Neural crest cell (in vitro differentiated cells): ENCODE data around the gene SF3A1. TPM values are rescaled to one million over a fixed set of nuclear protein-coding genes. Genes with fewer than 3 reads are reported as not detected.

Experiments
- DNase-seq: peaks from one replicate; pipeline ENCODE4 v3.0.0; 2021; ENCODE audit warnings: low read depth, mixed read lengths, low spot score
- H3K27ac Mint-ChIP-seq: one replicate; pipeline ENCODE4 v1.8.0; 2021; ENCODE audit warnings: mild to moderate bottlenecking, mixed read lengths; ENCODE audit not compliant: unreplicated experiment
- H3K27me3 Mint-ChIP-seq: 2 replicates; pipeline ENCODE4 v1.8.0; 2021; ENCODE audit warnings: low read depth, mild to moderate bottlenecking, mixed read lengths
- H3K36me3 Mint-ChIP-seq: 2 replicates; pipeline ENCODE4 v1.8.0; 2021; ENCODE audit warnings: low read depth, mild to moderate bottlenecking, mixed read lengths
- H3K4me1 Mint-ChIP-seq: 2 replicates; pipeline ENCODE4 v1.8.0; 2021; ENCODE audit warnings: mixed read lengths
- H3K4me3 Mint-ChIP-seq: one replicate; pipeline ENCODE4 v1.8.0; 2021; ENCODE audit warnings: mild to moderate bottlenecking, mixed read lengths
- H3K9me3 Mint-ChIP-seq: 2 replicates; pipeline ENCODE4 v1.8.0; 2021; ENCODE audit warnings: mixed read lengths
- CTCF ChIP-seq: fragments of 200-600 bp; sonication (generic); conservative IDR thresholded peaks from 2 replicates; pipeline ENCODE4 v1.5.0; 2021; ENCODE audit warnings: antibody characterized with exemption, mild to moderate bottlenecking
- total RNA-seq: library from RNA; stranded (reverse); gene quantifications from 2 replicates; pipeline ENCODE4 v1.2.1, GENCODE V29; 2021

Gene SF3A1
- total RNA-seq, 1 donor from 2014 or later: 265 TPM

- H3K27me3 Mint-ChIP-seq: no peaks in the 10 kb centered on the region
- no peak overlapping the region for H3K4me3 Mint-ChIP-seq
- DNase-seq: no peak
- no peak overlapping the region for H3K27ac Mint-ChIP-seq
- H3K9me3 Mint-ChIP-seq: no peaks in the 10 kb centered on the region
- peaks cover 16% of the 10 kb centered on the region for H3K36me3 Mint-ChIP-seq
- H3K4me1 Mint-ChIP-seq: peaks cover 21% of the 10 kb centered on the region
- no peak for TF ChIP-seq CTCF
Measured at GRCh38 chr22:30336752-30337460, 19.8 kb downstream of the SF3A1 start.

- no peaks in the 10 kb centered on the region for H3K27me3 Mint-ChIP-seq
- H3K4me1 Mint-ChIP-seq: peaks cover 12% of the 10 kb centered on the region
- H3K36me3 Mint-ChIP-seq: peaks cover 17% of the 10 kb centered on the region
- no peaks in the 10 kb centered on the region for H3K9me3 Mint-ChIP-seq
- no peak for TF ChIP-seq CTCF
- H3K27ac Mint-ChIP-seq: no peak overlapping the region
- no peak overlapping the region for H3K4me3 Mint-ChIP-seq
- DNase-seq: no peak
Measured at GRCh38 chr22:30335236-30335635, 21.5 kb downstream of the SF3A1 start.

GRCh38 chr22:30334646-30335045 lies 22.0 kb downstream of the SF3A1 start:
- H3K27ac Mint-ChIP-seq: no peak overlapping the region
- no peaks in the 10 kb centered on the region for H3K27me3 Mint-ChIP-seq
- peaks cover 17% of the 10 kb centered on the region for H3K36me3 Mint-ChIP-seq
- DNase-seq: no peak
- H3K4me1 Mint-ChIP-seq: peaks cover 12% of the 10 kb centered on the region
- H3K4me3 Mint-ChIP-seq: no peak overlapping the region
- TF ChIP-seq CTCF: no peak
- no peaks in the 10 kb centered on the region for H3K9me3 Mint-ChIP-seq

GRCh38 chr22:30333707-30334087 lies 23.0 kb downstream of the SF3A1 start:
- H3K27ac Mint-ChIP-seq: no peak overlapping the region
- no peak overlapping the region for H3K4me3 Mint-ChIP-seq
- peaks cover 12% of the 10 kb centered on the region for H3K4me1 Mint-ChIP-seq
- H3K27me3 Mint-ChIP-seq: no peaks in the 10 kb centered on the region
- peaks cover 13% of the 10 kb centered on the region for H3K36me3 Mint-ChIP-seq
- no peak for TF ChIP-seq CTCF
- DNase-seq: no peak
- H3K9me3 Mint-ChIP-seq: no peaks in the 10 kb centered on the region

GRCh38 chr22:30332994-30333706 lies 23.5 kb downstream of the SF3A1 start:
- no peaks in the 10 kb centered on the region for H3K27me3 Mint-ChIP-seq
- H3K9me3 Mint-ChIP-seq: no peaks in the 10 kb centered on the region
- no peak for TF ChIP-seq CTCF
- no peak for DNase-seq
- no peak overlapping the region for H3K27ac Mint-ChIP-seq
- peaks cover 10% of the 10 kb centered on the region for H3K36me3 Mint-ChIP-seq
- peaks cover 12% of the 10 kb centered on the region for H3K4me1 Mint-ChIP-seq
- no peak overlapping the region for H3K4me3 Mint-ChIP-seq
